MCF 10A (cell line): ENCODE results near the gene COL27A1. TPM values are rescaled to one million over a fixed set of nuclear protein-coding genes. Genes with fewer than 3 reads are reported as not detected.

Experiments
- BruUV-seq: library from RNA; stranded (reverse); fragments of 400-500 nt; replicated peaks from 2 replicates; lab custom pipeline; 2021; lab: Mats Ljungman, UMichigan
- CTCF ChIA-PET: fragments of 300-600 bp; sonication (Branson Sonifier 250); formaldehyde crosslinking; extraction: SDS; loops from one replicate; lab custom pipeline; 2021; ENCODE audit warnings: antibody characterized with exemption, inconsistent platforms; lab: Yijun Ruan, JAX
- POLR2A ChIA-PET: fragments of 300-600, 350-650 bp; sonication (Branson Sonifier 250); formaldehyde crosslinking; extraction: SDS; loops from one replicate; lab custom pipeline; 2020; ENCODE audit warnings: antibody characterized with exemption, inconsistent platforms; lab: Yijun Ruan, JAX
- DNase-seq: peaks from one replicate; pipeline ENCODE4 v3.0.0-alpha.2; 2018; ENCODE audit not compliant: unreplicated experiment
- H3K27ac Mint-ChIP-seq: one replicate; pipeline ENCODE4 v1.8.0; 2022; ENCODE audit warnings: mild to moderate bottlenecking, low read depth, mixed read lengths; ENCODE audit not compliant: unreplicated experiment
- H3K27me3 Mint-ChIP-seq: one replicate; pipeline ENCODE4 v1.8.0; 2022; ENCODE audit warnings: mixed read lengths; ENCODE audit not compliant: insufficient read depth, unreplicated experiment
- H3K36me3 Mint-ChIP-seq: one replicate; pipeline ENCODE4 v1.8.0; 2022; ENCODE audit warnings: mild to moderate bottlenecking, moderate library complexity, mixed read lengths; ENCODE audit not compliant: insufficient read depth, unreplicated experiment
- H3K4me1 Mint-ChIP-seq: one replicate; pipeline ENCODE4 v1.8.0; 2022; ENCODE audit warnings: mixed read lengths; ENCODE audit not compliant: insufficient read depth, unreplicated experiment
- H3K4me3 Mint-ChIP-seq: one replicate; pipeline ENCODE4 v1.8.0; 2022; ENCODE audit warnings: mild to moderate bottlenecking, moderate library complexity, mixed read lengths; ENCODE audit not compliant: unreplicated experiment
- H3K9me3 Mint-ChIP-seq: one replicate; pipeline ENCODE4 v1.8.0; 2022; ENCODE audit warnings: mixed read lengths; ENCODE audit not compliant: unreplicated experiment
- intact Hi-C: fragments of 100-400 bp; cut with micrococcal nuclease; formaldehyde crosslinking; loops from 2 replicates; pipeline ENCODE4 v1.14.1; 2022
- total RNA-seq: library from RNA; stranded (reverse); gene quantifications from 2 replicates; pipeline ENCODE4 v1.2.3, GENCODE V29; 2022
- TF ChIP-seq, protein P1 (sequence below): fragments of 200-600 bp; IDR thresholded peaks from one replicate; pipeline ENCODE4 v1.8.0; 2022; ENCODE audit warnings: antibody characterized with exemption, mild to moderate bottlenecking; ENCODE audit not compliant: unreplicated experiment

The COL27A1 gene
- total RNA-seq, 1 experiment from 2014 or later, result 2.9 TPM

DNA sequence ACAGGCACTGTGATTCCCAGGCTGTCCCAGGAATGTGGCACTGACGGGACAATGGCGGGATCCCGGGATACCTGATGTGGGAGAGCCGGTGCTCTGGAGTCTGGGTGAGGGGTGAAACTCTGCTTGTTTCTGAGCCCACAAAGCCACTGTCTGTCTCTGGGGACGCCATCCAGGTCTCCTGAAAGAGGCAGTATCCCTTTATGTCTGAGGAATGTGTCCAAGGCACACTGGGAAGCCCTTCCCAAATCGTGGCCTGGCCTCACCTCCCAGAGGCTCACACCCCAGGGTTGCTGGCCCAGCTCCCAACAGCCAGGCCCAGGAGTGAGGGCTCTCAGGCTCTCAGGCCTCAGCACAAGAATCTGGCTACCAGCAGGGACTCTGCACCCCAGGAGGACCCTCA is 201.5 kb downstream of the COL27A1 start:
- no TSS peak for BruUV-seq
- Mint-ChIP-seq H3K27me3 (no peaks in the 10 kb centered on the region), H3K9me3 (no peaks in the 10 kb centered on the region), H3K4me1 (no peaks in the 10 kb centered on the region), H3K4me3 (no peak overlapping the region), H3K27ac (no peak overlapping the region), H3K36me3 (peaks cover 34% of the 10 kb centered on the region)
- no peak for DNase-seq
- TF ChIP-seq, protein P1, sequence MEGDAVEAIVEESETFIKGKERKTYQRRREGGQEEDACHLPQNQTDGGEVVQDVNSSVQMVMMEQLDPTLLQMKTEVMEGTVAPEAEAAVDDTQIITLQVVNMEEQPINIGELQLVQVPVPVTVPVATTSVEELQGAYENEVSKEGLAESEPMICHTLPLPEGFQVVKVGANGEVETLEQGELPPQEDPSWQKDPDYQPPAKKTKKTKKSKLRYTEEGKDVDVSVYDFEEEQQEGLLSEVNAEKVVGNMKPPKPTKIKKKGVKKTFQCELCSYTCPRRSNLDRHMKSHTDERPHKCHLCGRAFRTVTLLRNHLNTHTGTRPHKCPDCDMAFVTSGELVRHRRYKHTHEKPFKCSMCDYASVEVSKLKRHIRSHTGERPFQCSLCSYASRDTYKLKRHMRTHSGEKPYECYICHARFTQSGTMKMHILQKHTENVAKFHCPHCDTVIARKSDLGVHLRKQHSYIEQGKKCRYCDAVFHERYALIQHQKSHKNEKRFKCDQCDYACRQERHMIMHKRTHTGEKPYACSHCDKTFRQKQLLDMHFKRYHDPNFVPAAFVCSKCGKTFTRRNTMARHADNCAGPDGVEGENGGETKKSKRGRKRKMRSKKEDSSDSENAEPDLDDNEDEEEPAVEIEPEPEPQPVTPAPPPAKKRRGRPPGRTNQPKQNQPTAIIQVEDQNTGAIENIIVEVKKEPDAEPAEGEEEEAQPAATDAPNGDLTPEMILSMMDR, result no peak
- intact Hi-C loops, result no loop called here
- ChIA-PET CTCF (interaction anchor here (0.6 to 1.4 kb wide), 4 partner anchors 17 to 304 kb away, joined by 3 to 4 read pairs (median 3); no protein-coding TSS in a partner anchor), POLR2A (no interaction called here)

DNA sequence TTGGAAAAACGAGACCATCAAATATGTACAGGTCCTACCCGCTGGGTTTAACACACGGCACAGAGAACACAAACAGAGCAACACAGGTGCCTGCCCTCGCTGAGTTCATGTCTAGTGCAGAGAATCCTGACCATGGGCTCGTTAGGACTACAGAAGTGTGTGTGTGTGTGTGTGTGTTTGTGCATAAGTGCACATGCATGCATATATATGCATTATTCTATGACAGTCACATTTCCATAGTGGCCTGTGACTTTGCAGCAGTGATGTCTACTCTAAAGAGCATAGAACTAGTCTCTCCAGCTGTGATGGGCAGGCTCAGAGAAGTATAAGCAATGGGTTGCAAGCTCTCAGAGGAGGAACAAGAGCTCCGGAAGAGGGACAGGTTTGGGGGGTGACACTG is 202.0 kb downstream of the COL27A1 start:
- peaks cover 36% of the 10 kb centered on the region for H3K36me3 Mint-ChIP-seq
- no peaks in the 10 kb centered on the region for H3K27me3 Mint-ChIP-seq
- no peak overlapping the region for H3K4me3 Mint-ChIP-seq
- ChIA-PET CTCF (interaction anchor here (0.7 kb wide), 1 partner anchor 266 kb away, joined by 4 read pairs; no protein-coding TSS in a partner anchor), POLR2A (no interaction called here)
- H3K9me3 Mint-ChIP-seq, result no peaks in the 10 kb centered on the region
- no TSS peak for BruUV-seq
- no peak for DNase-seq
- no peaks in the 10 kb centered on the region for H3K4me1 Mint-ChIP-seq
- TF ChIP-seq, protein P1, result no peak
- no peak overlapping the region for H3K27ac Mint-ChIP-seq
- intact Hi-C loops, result no loop called here

DNA sequence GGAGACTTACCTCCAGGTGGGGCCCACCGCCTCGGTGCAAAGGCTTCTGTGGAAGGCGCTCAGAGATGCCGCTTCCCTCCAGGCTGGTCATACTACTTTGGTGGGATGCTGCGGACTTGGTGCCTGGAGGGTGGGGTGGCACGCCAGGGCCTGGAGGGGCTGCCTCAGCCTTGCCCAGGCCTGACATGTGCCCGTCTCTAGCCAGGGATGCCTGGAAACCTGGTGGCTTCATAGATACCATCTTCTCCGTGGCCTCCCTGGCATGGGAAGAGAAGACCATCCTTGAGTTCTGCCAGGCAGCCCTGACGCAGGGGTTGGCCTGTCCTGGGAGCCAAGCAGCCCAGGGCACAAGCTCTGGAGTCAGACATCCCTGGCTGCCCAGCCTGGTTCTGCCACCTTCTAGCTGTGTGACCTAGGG is 202.6 kb downstream of the COL27A1 start:
- Mint-ChIP-seq H3K9me3 (no peaks in the 10 kb centered on the region), H3K27ac (no peak overlapping the region), H3K27me3 (no peaks in the 10 kb centered on the region), H3K4me3 (no peak overlapping the region), H3K36me3 (peaks cover 36% of the 10 kb centered on the region), H3K4me1 (no peaks in the 10 kb centered on the region)
- ChIA-PET POLR2A (no interaction called here), CTCF (no interaction called here)
- no peak for DNase-seq
- intact Hi-C loops, result no loop called here
- TF ChIP-seq, protein P1, result no peak
- BruUV-seq, result no TSS peak

DNA sequence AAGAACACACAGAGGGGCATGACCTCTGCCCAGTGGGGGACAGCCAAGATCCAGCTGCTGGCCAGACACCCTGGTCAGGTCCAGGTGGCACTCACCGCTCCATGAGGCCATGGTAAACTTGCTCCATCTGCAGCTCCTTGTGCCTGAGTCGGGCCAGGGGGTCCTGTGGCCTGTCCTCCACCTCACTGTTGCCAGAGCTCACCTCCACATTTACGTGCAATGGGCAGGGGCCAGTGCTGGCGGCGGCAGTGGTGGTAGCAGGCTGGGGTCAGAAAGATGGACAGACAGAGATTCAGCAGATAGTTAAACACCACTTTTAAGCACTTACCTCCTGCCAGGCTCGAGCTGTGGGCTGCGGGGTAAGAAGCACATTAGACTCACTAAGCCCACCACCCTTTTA is 204.5 kb downstream of the COL27A1 start:
- intact Hi-C loops, result no loop called here
- H3K9me3 Mint-ChIP-seq, result no peaks in the 10 kb centered on the region
- peaks cover 36% of the 10 kb centered on the region for H3K36me3 Mint-ChIP-seq
- H3K27ac Mint-ChIP-seq, result no peak overlapping the region
- H3K4me1 Mint-ChIP-seq, result peaks cover 14% of the 10 kb centered on the region
- TF ChIP-seq, protein P1, result no peak
- ChIA-PET CTCF (no interaction called here), POLR2A (no interaction called here)
- no peak for DNase-seq
- no peak overlapping the region for H3K4me3 Mint-ChIP-seq
- no peaks in the 10 kb centered on the region for H3K27me3 Mint-ChIP-seq
- no TSS peak for BruUV-seq
